AG09319 (cell line): ENCODE results near the gene PMAIP1.
"Not testable (repeated sequence)": the region's sequence is repeated elsewhere in the genome, so short reads cannot be mapped to it uniquely, and the experiment has no call there.

ENCODE experiments used
- DNase-seq: peaks from one replicate; pipeline ENCODE4 v3.0.0-alpha.2; 2010; ENCODE audit warnings: low read depth; ENCODE audit errors: extremely low read depth
- TF ChIP-seq, protein P1 (sequence below): IDR thresholded peaks from 2 replicates; pipeline ENCODE4 v1.5.1; 2011; ENCODE audit warnings: low read depth, mild to moderate bottlenecking, inconsistent platforms, low read length, moderate library complexity

The PMAIP1 gene

GRCh38 chr18:59899298-59900221 lies at the start of gene PMAIP1:
PMAIP1 (plus strand) TSS chr18:59899996; CDS start chr18:59900178, 182 bp downstream.
- DNase-seq, result peak; percentile 90
- TF ChIP-seq, protein P1, sequence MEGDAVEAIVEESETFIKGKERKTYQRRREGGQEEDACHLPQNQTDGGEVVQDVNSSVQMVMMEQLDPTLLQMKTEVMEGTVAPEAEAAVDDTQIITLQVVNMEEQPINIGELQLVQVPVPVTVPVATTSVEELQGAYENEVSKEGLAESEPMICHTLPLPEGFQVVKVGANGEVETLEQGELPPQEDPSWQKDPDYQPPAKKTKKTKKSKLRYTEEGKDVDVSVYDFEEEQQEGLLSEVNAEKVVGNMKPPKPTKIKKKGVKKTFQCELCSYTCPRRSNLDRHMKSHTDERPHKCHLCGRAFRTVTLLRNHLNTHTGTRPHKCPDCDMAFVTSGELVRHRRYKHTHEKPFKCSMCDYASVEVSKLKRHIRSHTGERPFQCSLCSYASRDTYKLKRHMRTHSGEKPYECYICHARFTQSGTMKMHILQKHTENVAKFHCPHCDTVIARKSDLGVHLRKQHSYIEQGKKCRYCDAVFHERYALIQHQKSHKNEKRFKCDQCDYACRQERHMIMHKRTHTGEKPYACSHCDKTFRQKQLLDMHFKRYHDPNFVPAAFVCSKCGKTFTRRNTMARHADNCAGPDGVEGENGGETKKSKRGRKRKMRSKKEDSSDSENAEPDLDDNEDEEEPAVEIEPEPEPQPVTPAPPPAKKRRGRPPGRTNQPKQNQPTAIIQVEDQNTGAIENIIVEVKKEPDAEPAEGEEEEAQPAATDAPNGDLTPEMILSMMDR, result no peak

- TF ChIP-seq, protein P1, result no peak
- DNase-seq, result no peak
These were observed 47.9 kb upstream of the PMAIP1 start for GRCh38 chr18:59851784-59852399.

GRCh38 chr18:59852548-59852947 lies 47.2 kb upstream of the PMAIP1 start:
- TF ChIP-seq, protein P1, result no peak
- no peak for DNase-seq

DNA sequence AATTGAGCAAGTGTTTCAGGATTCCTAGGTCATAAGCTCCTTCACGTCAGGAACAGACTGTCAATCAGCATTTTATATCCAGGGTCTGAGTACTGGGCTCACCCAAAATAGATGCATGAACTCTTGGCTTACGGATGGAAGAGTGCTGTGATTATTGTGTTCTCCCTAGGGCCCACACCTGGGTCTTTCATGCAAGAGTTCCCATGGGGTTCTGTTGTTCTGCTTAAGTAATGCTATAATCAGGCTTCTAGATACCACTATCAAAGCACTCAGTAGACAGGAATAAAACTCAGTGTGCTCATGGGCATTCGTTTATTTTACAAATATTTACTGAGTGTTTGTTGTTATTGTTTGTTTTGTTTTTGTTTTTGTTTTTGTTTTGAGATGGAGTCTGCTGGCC lies 46.4 kb upstream of the PMAIP1 start:
- TF ChIP-seq, protein P1, result no peak
- DNase-seq, result no peak

GRCh38 chr18:59853988-59854387 lies 45.8 kb upstream of the PMAIP1 start:
- not testable (repeated sequence) for DNase-seq

- TF ChIP-seq, protein P1, result no peak
- no peak for DNase-seq
These were observed 38.8 kb upstream of the PMAIP1 start for GRCh38 chr18:59861009-59861408.

DNA sequence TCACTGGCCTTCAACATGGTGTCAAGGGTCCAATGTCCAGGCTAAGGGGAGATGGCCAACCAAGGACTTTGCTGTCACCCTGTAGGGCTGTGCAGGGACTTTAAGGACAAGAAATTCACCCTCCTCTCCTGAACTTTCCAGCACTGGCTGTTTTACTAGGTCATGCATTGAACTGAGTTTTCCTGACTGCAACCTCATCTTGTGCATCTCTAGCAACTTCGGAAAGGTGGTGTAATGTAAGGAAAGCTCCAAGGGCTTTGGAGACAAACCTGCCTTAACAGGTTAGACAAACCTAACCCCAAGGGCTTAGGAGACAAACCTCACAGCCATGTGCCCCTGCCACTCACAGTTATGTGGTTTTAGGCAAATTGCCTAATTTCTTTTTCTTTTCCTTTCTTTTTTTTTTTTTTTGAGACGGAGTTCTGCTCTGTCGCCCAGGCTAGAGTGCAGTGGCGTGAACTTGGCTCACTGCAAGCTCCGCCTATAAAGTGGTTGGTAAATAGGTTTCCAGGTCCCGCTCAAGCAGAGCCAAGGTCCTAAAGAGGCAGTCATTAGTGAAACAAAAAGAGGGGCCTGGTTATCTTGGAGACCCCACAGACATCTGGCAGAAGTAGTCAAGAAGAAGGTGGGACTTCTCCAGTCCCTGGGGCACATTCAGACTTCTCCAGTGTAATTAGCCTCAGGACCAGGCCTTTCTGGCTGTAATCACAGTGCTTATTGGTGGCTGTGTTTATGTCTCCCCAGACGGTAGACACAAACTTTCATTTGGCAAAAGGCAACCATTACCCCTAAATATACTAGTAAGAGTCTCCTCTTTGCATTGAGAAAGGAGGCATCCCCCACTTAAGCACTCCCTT lies 37.6 kb upstream of the PMAIP1 start:
- TF ChIP-seq, protein P1, result no peak
- DNase-seq, result no peak
